GM15510 (cell line): ENCODE measurements around the gene DDC.

Experiments
- POLR2A ChIP-seq: IDR thresholded peaks from 3 replicates; pipeline ENCODE4 v1.6.1; 2011; ENCODE audit warnings: borderline replicate concordance; ENCODE audit not compliant: insufficient read length; ENCODE audit errors: extremely low read depth

The DDC gene

GRCh38 chr7:50481867-50482266, 83.3 kb downstream of the DDC start:
- TF ChIP-seq POLR2A, result no peak

- no peak for TF ChIP-seq POLR2A
These were observed 84.4 kb downstream of the DDC start for GRCh38 chr7:50480797-50481196.

- TF ChIP-seq POLR2A, result no peak
These were observed 85.3 kb downstream of the DDC start for GRCh38 chr7:50479743-50480517.

GRCh38 chr7:50477640-50478039, 87.6 kb downstream of the DDC start:
- TF ChIP-seq POLR2A, result no peak

- TF ChIP-seq POLR2A, result no peak
These were observed 88.1 kb downstream of the DDC start for GRCh38 chr7:50476953-50477625.

GRCh38 chr7:50475340-50475739, 89.9 kb downstream of the DDC start:
- TF ChIP-seq POLR2A, result no peak

GRCh38 chr7:50474382-50475160, 90.6 kb downstream of the DDC start:
- TF ChIP-seq POLR2A, result no peak

GRCh38 chr7:50473531-50473930, 91.7 kb downstream of the DDC start:
- TF ChIP-seq POLR2A, result no peak

GRCh38 chr7:50472427-50472826, 92.8 kb downstream of the DDC start:
- no peak for TF ChIP-seq POLR2A

GRCh38 chr7:50471970-50472369, 93.2 kb downstream of the DDC start:
- TF ChIP-seq POLR2A, result no peak

- no peak for TF ChIP-seq POLR2A
These were observed 94.7 kb downstream of the DDC start for GRCh38 chr7:50470250-50471163.

- TF ChIP-seq POLR2A, result no peak
These were observed 96.0 kb downstream of the DDC start for GRCh38 chr7:50469181-50469580.

GRCh38 chr7:50467817-50468610, 97.2 kb downstream of the DDC start:
- TF ChIP-seq POLR2A, result no peak
